Fibroblast of mammary gland (primary cell): ENCODE data around the gene THAP4.

Experiments
- DNase-seq: peaks from one replicate; pipeline ENCODE4 v3.0.0-alpha.2; 2010; ENCODE audit warnings: low read depth
- H3K4me3 ChIP-seq: 2 replicates; pipeline ENCODE4 v1.5.1; 2011; ENCODE audit warnings: low read depth, mild to moderate bottlenecking, low read length, moderate library complexity; ENCODE audit not compliant: control insufficient read depth
- TF ChIP-seq, protein P1 (sequence below): conservative IDR thresholded peaks from 2 replicates; pipeline ENCODE4 v1.5.1; 2011; ENCODE audit warnings: low read depth, low read length, inconsistent platforms; ENCODE audit not compliant: control insufficient read depth, insufficient read depth

THAP4 gene

DNA sequence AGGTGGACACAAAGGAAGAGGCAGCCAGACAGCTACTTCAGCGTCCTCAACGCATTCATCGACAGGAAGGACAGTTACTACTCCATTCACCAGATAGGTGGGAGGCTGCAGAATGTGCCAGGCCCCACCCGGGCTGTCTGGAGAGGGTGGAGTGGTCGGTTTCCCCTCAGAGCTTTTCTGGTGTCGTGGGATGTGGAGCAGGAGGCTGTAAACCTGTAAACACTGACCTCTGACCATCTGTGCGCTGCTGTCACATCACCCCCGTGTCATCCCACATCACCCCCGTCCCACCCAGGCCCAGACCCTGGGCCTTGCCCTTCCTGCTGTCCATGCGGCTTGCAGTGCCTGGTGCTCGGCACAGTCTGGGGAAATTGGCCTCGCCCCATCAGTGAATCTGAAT lies 17.6 kb upstream of the THAP4 start:
- TF ChIP-seq, protein P1, sequence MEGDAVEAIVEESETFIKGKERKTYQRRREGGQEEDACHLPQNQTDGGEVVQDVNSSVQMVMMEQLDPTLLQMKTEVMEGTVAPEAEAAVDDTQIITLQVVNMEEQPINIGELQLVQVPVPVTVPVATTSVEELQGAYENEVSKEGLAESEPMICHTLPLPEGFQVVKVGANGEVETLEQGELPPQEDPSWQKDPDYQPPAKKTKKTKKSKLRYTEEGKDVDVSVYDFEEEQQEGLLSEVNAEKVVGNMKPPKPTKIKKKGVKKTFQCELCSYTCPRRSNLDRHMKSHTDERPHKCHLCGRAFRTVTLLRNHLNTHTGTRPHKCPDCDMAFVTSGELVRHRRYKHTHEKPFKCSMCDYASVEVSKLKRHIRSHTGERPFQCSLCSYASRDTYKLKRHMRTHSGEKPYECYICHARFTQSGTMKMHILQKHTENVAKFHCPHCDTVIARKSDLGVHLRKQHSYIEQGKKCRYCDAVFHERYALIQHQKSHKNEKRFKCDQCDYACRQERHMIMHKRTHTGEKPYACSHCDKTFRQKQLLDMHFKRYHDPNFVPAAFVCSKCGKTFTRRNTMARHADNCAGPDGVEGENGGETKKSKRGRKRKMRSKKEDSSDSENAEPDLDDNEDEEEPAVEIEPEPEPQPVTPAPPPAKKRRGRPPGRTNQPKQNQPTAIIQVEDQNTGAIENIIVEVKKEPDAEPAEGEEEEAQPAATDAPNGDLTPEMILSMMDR: no peak
- H3K4me3 ChIP-seq: no peak overlapping the region
- DNase-seq: no peak

GRCh38 chr2:241653210-241653750 lies 16.3 kb upstream of the THAP4 start:
- TF ChIP-seq, protein P1: no peak
- DNase-seq: no peak
- H3K4me3 ChIP-seq: no peak overlapping the region

GRCh38 chr2:241652722-241653121 lies 15.8 kb upstream of the THAP4 start:
- TF ChIP-seq, protein P1: no peak
- DNase-seq: no peak
- no peak overlapping the region for H3K4me3 ChIP-seq

- DNase-seq: no peak
- no peak overlapping the region for H3K4me3 ChIP-seq
- TF ChIP-seq, protein P1: no peak
These were observed 15.2 kb upstream of the THAP4 start for GRCh38 chr2:241652142-241652541.

DNA sequence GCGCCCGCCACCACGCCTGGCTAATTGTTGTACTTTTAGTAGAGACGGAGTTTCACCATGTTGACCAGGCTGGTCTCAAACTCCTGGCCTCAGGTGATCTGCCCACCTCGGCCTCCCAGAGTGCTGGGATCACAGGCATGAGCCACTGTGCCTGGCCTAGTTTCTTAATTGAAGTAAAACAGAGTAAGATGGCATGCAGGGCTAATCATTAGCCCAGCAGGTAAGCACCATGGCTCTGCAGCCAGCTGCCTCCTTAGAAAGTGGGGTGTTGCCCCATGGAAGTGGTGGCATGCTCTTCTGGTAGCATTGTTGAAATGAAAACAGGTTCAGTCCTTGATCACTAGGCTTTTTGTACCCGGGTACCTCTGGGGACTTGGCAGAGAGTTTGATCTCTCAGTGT lies 13.0 kb upstream of the THAP4 start:
- no peak for DNase-seq
- TF ChIP-seq, protein P1: no peak
- H3K4me3 ChIP-seq: no peak overlapping the region

DNA sequence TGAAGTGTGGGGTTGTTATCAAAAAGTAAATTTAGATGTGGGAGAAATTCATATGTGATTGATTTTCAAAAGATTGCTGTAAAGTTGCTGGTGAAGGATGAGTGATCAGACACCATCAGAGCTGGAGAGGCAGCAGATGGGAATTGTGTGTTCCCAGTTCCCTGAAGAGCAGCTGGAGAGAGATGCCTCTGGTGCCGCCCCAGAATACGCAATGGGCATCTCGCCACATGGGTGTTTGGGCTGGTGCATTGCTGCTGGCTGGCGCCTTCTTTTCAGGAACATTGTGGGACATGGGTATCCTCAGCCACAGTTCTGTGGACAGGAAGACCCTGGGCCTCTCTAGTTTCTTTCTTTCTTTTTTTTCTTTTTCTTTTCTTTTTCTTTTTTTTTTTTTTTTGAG lies 12.4 kb upstream of the THAP4 start:
- TF ChIP-seq, protein P1: no peak

GRCh38 chr2:241648453-241648852 lies 11.5 kb upstream of the THAP4 start:
- no peak overlapping the region for H3K4me3 ChIP-seq
- DNase-seq: no peak
- TF ChIP-seq, protein P1: no peak

More for the DNA sequence above, 12.4 kb upstream of the THAP4 start:
- DNase-seq: no peak
- no peak overlapping the region for H3K4me3 ChIP-seq
